IPS-18a (cell line): ENCODE data around the gene ATP6AP1.

ENCODE experiments used
- H3K27ac ChIP-seq: one replicate; pipeline ENCODE4 v1.5.1; 2013; ENCODE audit warnings: low read length
- H3K27me3 ChIP-seq: one replicate; pipeline ENCODE4 v1.6.1; 2013; ENCODE audit warnings: mild to moderate bottlenecking, low read length; ENCODE audit not compliant: control insufficient read depth, insufficient read depth
- H3K36me3 ChIP-seq: one replicate; pipeline ENCODE4 v1.6.1; 2013; ENCODE audit warnings: low read depth, low read length; ENCODE audit not compliant: control insufficient read depth
- H3K4me1 ChIP-seq: one replicate; pipeline ENCODE4 v1.6.1; 2013; ENCODE audit warnings: low read depth, low read length; ENCODE audit not compliant: control insufficient read depth
- H3K4me3 ChIP-seq: one replicate; pipeline ENCODE4 v1.5.1; 2013; ENCODE audit warnings: low read length
- H3K9ac ChIP-seq: one replicate; pipeline ENCODE4 v1.6.1; 2013; ENCODE audit warnings: mild to moderate bottlenecking, low read length, moderate library complexity
- H3K9me3 ChIP-seq: one replicate; pipeline ENCODE4 v1.6.1; 2013; ENCODE audit warnings: low read depth, low read length; ENCODE audit not compliant: control insufficient read depth

ATP6AP1 gene

DNA sequence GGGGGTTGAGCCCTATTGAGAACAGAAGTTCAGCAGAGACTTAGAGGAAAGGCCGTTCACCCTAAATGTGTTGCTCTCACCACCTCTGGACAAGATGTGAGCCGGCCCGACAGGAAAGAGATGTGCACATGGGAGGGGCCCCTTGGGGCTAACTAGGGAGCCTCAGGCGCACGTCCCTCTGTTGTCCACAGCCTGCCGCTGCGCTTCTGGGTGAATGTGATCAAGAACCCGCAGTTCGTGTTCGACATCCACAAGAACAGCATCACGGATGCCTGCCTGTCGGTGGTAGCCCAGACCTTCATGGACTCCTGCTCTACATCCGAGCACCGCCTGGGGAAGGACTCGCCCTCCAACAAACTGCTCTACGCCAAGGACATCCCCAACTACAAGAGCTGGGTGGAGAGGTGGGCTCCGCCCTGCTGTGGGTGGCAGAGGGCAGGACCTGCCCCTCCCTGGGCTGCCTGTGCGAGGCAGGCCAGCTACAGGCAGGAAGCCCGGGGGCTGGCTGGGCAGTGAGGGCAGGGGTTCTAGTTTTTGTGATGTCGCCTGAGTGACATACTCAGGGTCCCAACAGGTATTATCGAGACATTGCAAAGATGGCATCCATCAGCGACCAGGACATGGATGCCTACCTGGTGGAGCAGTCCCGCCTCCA lies 42.6 kb downstream of the ATP6AP1 start:
- Histone ChIP-seq H3K9me3 (peaks cover 6% of the 10 kb centered on the region), H3K4me1 (no peaks in the 10 kb centered on the region), H3K27ac (no peak overlapping the region), H3K36me3 (peaks cover 5% of the 10 kb centered on the region), H3K9ac (no peak overlapping the region), H3K27me3 (no peaks in the 10 kb centered on the region), H3K4me3 (no peak overlapping the region)

GRCh38 chrX:154471839-154472684 lies 43.6 kb downstream of the ATP6AP1 start:
- Histone ChIP-seq H3K36me3 (peaks cover 5% of the 10 kb centered on the region), H3K4me1 (no peaks in the 10 kb centered on the region), H3K4me3 (no peak overlapping the region), H3K9me3 (peaks cover 6% of the 10 kb centered on the region), H3K9ac (no peak overlapping the region), H3K27me3 (no peaks in the 10 kb centered on the region), H3K27ac (no peak overlapping the region)

- H3K27me3 ChIP-seq, result no peaks in the 10 kb centered on the region
- no peaks in the 10 kb centered on the region for H3K4me1 ChIP-seq
- no peak overlapping the region for H3K4me3 ChIP-seq
- no peak overlapping the region for H3K27ac ChIP-seq
- peaks cover 5% of the 10 kb centered on the region for H3K36me3 ChIP-seq
- H3K9ac ChIP-seq, result no peak overlapping the region
- peaks cover 6% of the 10 kb centered on the region for H3K9me3 ChIP-seq
Observed at GRCh38 chrX:154472685-154473632, 44.5 kb downstream of the ATP6AP1 start.

GRCh38 chrX:154473683-154474082 lies 45.2 kb downstream of the ATP6AP1 start:
- H3K4me3 ChIP-seq, result no peak overlapping the region
- no peaks in the 10 kb centered on the region for H3K4me1 ChIP-seq
- no peaks in the 10 kb centered on the region for H3K27me3 ChIP-seq
- H3K9ac ChIP-seq, result no peak overlapping the region
- peaks cover 6% of the 10 kb centered on the region for H3K9me3 ChIP-seq
- H3K36me3 ChIP-seq, result no peaks in the 10 kb centered on the region
- H3K27ac ChIP-seq, result no peak overlapping the region

DNA sequence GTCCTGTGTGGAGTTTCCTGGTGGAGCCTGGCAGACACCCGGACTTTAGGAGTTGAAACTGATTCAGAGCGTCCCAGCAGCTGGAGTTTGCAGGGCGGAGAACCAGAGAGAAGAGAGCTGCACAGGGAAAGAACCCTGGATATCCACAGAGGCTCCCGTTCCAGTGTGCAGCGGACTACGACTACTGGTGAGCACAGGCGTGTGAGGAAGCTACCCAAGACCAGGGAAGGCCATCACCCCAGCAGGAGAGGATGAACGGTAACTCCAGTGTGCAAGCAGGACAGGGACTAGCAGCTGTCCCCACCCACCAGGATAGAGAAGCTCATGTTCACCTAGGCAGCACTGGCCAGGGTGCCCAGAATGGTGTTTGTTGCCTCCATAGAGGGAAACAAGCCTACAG lies 48.3 kb downstream of the ATP6AP1 start:
- H3K9me3 ChIP-seq, result peaks cover 6% of the 10 kb centered on the region
- no peak overlapping the region for H3K4me3 ChIP-seq
- H3K4me1 ChIP-seq, result no peaks in the 10 kb centered on the region
- no peak overlapping the region for H3K27ac ChIP-seq
- no peaks in the 10 kb centered on the region for H3K27me3 ChIP-seq
- H3K9ac ChIP-seq, result no peak overlapping the region
- no peaks in the 10 kb centered on the region for H3K36me3 ChIP-seq

DNA sequence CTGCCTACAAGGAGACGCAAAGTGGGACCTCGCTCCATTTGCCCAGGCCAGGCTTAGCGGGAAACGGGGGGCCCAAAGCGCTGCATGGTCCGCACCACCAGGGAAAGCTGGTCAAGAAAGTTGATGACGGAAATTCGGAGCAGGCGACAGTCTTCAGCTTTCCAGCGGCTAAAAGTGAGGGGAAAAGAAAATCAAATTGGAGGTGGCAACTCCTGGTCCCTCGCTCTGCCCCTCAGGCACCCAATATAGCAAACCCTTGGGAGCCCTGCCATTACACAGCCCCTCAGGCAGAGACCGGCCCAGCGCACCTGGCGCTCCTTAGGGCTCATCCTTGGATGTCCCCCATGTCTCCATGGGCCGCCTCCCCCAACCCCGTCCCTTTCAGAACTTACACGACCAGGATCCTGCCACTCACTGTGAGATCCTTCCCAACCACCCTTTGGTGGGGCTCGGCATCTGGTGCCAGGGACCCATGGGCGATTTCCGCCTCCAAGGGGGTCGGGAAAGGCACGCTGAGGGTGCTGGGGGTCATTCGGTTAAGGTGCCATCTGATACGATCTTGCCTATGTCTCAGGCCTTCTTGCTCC lies 49.5 kb downstream of the ATP6AP1 start:
- H3K27ac ChIP-seq, result no peak overlapping the region
- peaks cover 6% of the 10 kb centered on the region for H3K9me3 ChIP-seq
- H3K9ac ChIP-seq, result no peak overlapping the region
- no peaks in the 10 kb centered on the region for H3K36me3 ChIP-seq
- H3K4me1 ChIP-seq, result no peaks in the 10 kb centered on the region
- peak overlapping the region; percentile 54 for H3K4me3 ChIP-seq
- H3K27me3 ChIP-seq, result no peaks in the 10 kb centered on the region

GRCh38 chrX:154478728-154479622 lies 50.5 kb downstream of the ATP6AP1 start, which contains the start of gene LAGE3:
Gene LAGE3 (minus strand): TSS chrX:154479281. CDS start chrX:154478915, 366 bp downstream.
- no peaks in the 10 kb centered on the region for H3K36me3 ChIP-seq
- H3K9ac ChIP-seq, result no peak within 1 kb of the TSS
- H3K27ac ChIP-seq, result no peak within 1 kb of the TSS
- no peaks in the 10 kb centered on the region for H3K27me3 ChIP-seq
- peak within 1 kb of the TSS; percentile 54 for H3K4me3 ChIP-seq
- H3K4me1 ChIP-seq, result no peaks in the 10 kb centered on the region
- peaks cover 6% of the 10 kb centered on the region for H3K9me3 ChIP-seq

DNA sequence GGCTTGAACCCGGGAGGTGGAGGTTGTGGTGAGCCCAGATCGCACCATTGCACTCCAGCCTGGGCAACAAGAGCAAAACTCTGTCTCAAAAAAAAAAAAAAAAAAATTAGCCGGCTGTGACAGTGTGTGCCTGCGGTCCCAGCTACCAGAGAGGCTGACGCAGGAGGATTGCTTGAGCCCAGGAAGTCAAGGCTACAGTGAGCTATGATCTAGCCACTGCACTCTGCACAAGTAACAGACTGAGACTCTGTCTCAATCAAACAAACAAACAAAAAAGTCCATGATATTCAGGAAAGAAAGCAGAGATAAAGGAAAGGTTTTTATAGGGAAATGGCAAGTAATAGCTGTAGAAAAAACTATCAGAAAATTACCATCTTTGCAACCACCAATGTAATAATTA lies 52.7 kb downstream of the ATP6AP1 start:
- Histone ChIP-seq H3K27ac (no peak overlapping the region), H3K4me3 (no peak overlapping the region), H3K4me1 (no peaks in the 10 kb centered on the region), H3K36me3 (no peaks in the 10 kb centered on the region), H3K9ac (no peak overlapping the region), H3K9me3 (no peaks in the 10 kb centered on the region), H3K27me3 (no peaks in the 10 kb centered on the region)

- no peaks in the 10 kb centered on the region for H3K4me1 ChIP-seq
- no peaks in the 10 kb centered on the region for H3K9me3 ChIP-seq
- no peaks in the 10 kb centered on the region for H3K27me3 ChIP-seq
- no peaks in the 10 kb centered on the region for H3K36me3 ChIP-seq
- no peak overlapping the region for H3K9ac ChIP-seq
- no peak overlapping the region for H3K4me3 ChIP-seq
- H3K27ac ChIP-seq, result no peak overlapping the region
Observed at GRCh38 chrX:154481911-154482601, 53.6 kb downstream of the ATP6AP1 start.

- Histone ChIP-seq H3K4me1 (no peaks in the 10 kb centered on the region), H3K36me3 (no peaks in the 10 kb centered on the region)
Observed at GRCh38 chrX:154482786-154483185, 54.3 kb downstream of the ATP6AP1 start.

More at GRCh38 chrX:154482786-154483185, 54.3 kb downstream of the ATP6AP1 start:
- no peak overlapping the region for H3K9ac ChIP-seq
- no peak overlapping the region for H3K4me3 ChIP-seq
- H3K27ac ChIP-seq, result no peak overlapping the region
- H3K9me3 ChIP-seq, result no peaks in the 10 kb centered on the region
- no peaks in the 10 kb centered on the region for H3K27me3 ChIP-seq
